Right lobe of liver (tissue), 6 donors: ENCODE results near the gene CELF2. TPM values are rescaled to one million over a fixed set of nuclear protein-coding genes. Genes with fewer than 3 reads are reported as not detected.

Experiments used
- ATAC-seq, 4 donors: fragments of 200-7000 bp; cut with Tn5 transposase; one replicate each; pipeline ENCODE4 v1.9.1; 2020; ENCODE audit warnings: mild to moderate bottlenecking in 4 of 4, moderate library complexity in 4 of 4
- DNase-seq, 3 donors: peaks; one replicate each; pipeline ENCODE4 v3.0.0-alpha.2; 2020
- H3K27ac ChIP-seq, 3 donors: fragments of 200-600 bp; one replicate each; pipeline ENCODE4 v1.8.0; 2022
- H3K27me3 ChIP-seq, 2 donors: fragments of 200-600 bp; one replicate each; pipeline ENCODE4 v1.8.0; 2022
- H3K36me3 ChIP-seq, 4 donors: fragments of 200-600 bp; sonication (generic) in 1 of 4; one replicate each; pipeline versions ENCODE4 v1.5.1 to v1.8.0; 2017 to 2022; ENCODE audit warnings: control low read depth in 1 of 4
- H3K4me1 ChIP-seq, 4 donors: fragments of 200-600 bp; sonication (generic) in 1 of 4; one replicate each; pipeline versions ENCODE4 v1.5.1 to v1.8.0; 2017 to 2022; ENCODE audit warnings: control low read depth in 1 of 4
- H3K4me3 ChIP-seq, 3 donors: fragments of 200-600 bp; one replicate each; pipeline ENCODE4 v1.8.0; 2022
- H3K9me3 ChIP-seq, 4 donors: fragments of 200-600 bp; sonication (generic) in 1 of 4; one replicate each; pipeline versions ENCODE4 v1.5.1 to v1.8.0; 2017 to 2022; ENCODE audit warnings: control low read depth in 1 of 4
- POLR2A ChIP-seq: fragments of 450-650 bp; IDR thresholded peaks from one replicate; pipeline ENCODE4 v1.6.1; 2017; ENCODE audit warnings: antibody characterized with exemption, mild to moderate bottlenecking
- WGBS: methylation state at CpG from one replicate; pipeline ENCODE4 v1.1.6; 2018; ENCODE audit warnings: low coverage, low lambda C conversion rate; ENCODE audit not compliant: insufficient coverage; ENCODE audit errors: missing lambda C conversion rate; 5-methylcytosine and 5-hydroxymethylcytosine counted together
- intact Hi-C, 2 donors: fragments of 100-400 bp; cut with DNase I; formaldehyde crosslinking; loops; one replicate each; pipeline versions ENCODE4 v1.11.2 to v1.14.1; 2022
- total RNA-seq, 6 experiments: library from RNA; depleted of rRNA in 2 of 6; stranded (reverse); fragments of >200 nt in 2 of 6; fragmentation: NEBNext Ultra II Directional in 3 of 6; extraction: Animal tissue kit (Norgen Biotek cat#: 25700) in 3 of 6; gene quantifications; one replicate each; pipeline versions ENCODE4 v1.1.0 to v1.2.4, GENCODE V29; 2016 to 2023
- TF ChIP-seq, protein P1 (sequence below), 4 donors: fragments of 200-600 bp in 3 of 4; fragments of 450-650 bp in 1 of 4; IDR thresholded peaks; one replicate each; pipeline versions ENCODE4 v1.5.1 to v1.8.0; 2016 to 2022; ENCODE audit warnings: antibody characterized with exemption in 4 of 4, mild to moderate bottlenecking in 2 of 4
- donor health status: DM: no; HTN: yes; CAD: no.
- donor health status: DM: no; HTN: no; CAD: no.
- donor health status: DM: no; HTN: no; CAD: no.
- donor health status: DM: no; HTN: yes; CAD: no.
- donor health status: DM: no; HTN: yes; CAD: no.

The CELF2 gene
- total RNA-seq, 6 experiments from 2014 or later: 2.4 to 6.2 (median 3.7) TPM

DNA sequence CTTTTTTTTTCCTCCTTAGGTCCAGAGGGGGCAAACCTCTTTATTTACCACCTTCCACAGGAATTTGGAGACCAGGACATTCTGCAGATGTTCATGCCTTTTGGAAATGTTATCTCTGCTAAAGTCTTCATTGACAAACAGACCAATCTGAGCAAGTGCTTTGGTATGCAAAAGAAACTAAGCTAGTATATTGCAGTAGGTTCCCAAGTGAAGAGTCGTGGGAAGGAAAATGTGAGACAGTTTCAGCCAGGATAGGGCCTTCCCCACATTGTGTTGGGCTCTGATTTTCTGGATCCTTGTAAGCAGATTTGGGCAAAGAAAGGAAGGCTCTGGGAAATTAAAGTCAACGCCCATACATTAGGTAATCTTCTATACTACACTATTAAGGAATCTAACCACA, 308.1 kb downstream of the CELF2 start:
- H3K27ac ChIP-seq: no peak overlapping the region
- 35% methylated on average over 2 of the region's 2 CpGs for WGBS
- no peaks in the 10 kb centered on the region for H3K9me3 ChIP-seq
- TF ChIP-seq POLR2A: no peak
- TF ChIP-seq, protein P1, sequence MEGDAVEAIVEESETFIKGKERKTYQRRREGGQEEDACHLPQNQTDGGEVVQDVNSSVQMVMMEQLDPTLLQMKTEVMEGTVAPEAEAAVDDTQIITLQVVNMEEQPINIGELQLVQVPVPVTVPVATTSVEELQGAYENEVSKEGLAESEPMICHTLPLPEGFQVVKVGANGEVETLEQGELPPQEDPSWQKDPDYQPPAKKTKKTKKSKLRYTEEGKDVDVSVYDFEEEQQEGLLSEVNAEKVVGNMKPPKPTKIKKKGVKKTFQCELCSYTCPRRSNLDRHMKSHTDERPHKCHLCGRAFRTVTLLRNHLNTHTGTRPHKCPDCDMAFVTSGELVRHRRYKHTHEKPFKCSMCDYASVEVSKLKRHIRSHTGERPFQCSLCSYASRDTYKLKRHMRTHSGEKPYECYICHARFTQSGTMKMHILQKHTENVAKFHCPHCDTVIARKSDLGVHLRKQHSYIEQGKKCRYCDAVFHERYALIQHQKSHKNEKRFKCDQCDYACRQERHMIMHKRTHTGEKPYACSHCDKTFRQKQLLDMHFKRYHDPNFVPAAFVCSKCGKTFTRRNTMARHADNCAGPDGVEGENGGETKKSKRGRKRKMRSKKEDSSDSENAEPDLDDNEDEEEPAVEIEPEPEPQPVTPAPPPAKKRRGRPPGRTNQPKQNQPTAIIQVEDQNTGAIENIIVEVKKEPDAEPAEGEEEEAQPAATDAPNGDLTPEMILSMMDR (IDR thresholded peaks at IDR 0.05): no peak
- DNase-seq: no peak
- no peaks in the 10 kb centered on the region for H3K4me1 ChIP-seq
- no peak overlapping the region for H3K4me3 ChIP-seq
- no peaks in the 10 kb centered on the region for H3K27me3 ChIP-seq
- no peak for ATAC-seq
- H3K36me3 ChIP-seq: no peaks in the 10 kb centered on the region
- intact Hi-C loops: no loop called here

DNA sequence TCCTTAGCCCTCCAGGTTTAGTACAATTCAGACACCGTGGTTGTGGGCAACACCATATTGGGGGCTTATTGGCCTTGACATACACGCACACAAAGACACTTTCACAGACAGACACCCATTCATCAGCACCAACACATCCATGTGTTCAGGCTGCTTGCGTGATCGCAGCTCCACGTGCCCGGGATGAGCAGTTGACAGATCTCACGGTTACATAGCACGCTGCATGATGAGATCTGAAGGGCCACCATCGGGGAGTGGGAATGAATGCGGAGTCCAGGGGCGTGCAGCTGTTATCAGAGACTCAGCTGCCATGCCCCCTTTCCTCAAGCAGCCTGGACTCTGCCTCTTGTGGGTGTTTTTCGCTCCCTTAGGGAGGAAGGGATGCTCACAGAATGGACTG, 308.6 kb downstream of the CELF2 start:
- DNase-seq (no peak), ATAC-seq (no peak)
- intact Hi-C loops: no loop called here
- no peaks in the 10 kb centered on the region for H3K36me3 ChIP-seq
- no peak for TF ChIP-seq POLR2A
- TF ChIP-seq, protein P1 (IDR thresholded peaks at IDR 0.05): no peak
- no peaks in the 10 kb centered on the region for H3K9me3 ChIP-seq
- 67% methylated on average over 7 of the region's 12 CpGs for WGBS
- H3K27ac ChIP-seq: no peak overlapping the region
- H3K27me3 ChIP-seq: no peaks in the 10 kb centered on the region
- no peak overlapping the region for H3K4me3 ChIP-seq
- H3K4me1 ChIP-seq: no peaks in the 10 kb centered on the region

DNA sequence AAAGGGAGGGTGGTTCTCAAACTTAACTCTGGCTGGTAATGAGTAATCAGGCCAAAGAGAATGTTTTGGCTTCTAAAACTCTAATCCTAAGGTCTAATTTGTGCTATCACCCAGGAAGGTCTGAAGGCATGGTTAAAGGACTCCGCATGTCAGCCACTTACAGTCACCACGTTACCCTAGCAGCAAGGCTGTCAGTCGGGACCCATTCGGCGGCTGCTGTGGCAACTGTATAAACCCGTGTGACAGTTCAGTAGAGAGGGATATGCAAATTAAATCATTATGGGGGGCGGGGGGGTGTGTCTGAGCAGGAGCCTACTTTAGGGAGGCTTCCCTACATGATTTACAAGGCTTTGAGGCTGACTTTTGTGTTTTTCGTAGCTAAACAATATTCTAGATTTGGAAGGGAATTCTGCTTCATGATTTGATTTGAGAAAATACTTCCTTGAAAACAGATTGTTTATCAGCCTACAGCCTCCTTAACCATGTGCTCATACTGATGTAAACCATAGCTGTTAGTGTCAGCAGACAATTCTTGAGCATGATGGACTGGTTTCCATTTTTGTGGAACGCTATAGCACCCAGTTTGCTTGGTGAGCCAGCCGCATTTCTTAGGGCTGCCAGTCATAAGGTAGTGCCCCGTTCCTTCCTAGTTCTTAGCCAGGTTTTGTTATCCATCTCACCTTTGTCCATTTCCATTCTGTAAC, 309.4 kb downstream of the CELF2 start:
- Histone ChIP-seq H3K9me3 (no peaks in the 10 kb centered on the region), H3K27me3 (no peaks in the 10 kb centered on the region), H3K36me3 (no peaks in the 10 kb centered on the region), H3K4me1 (no peaks in the 10 kb centered on the region), H3K27ac (no peak overlapping the region), H3K4me3 (no peak overlapping the region)
- intact Hi-C loops: no loop called here
- ATAC-seq (no peak), DNase-seq (no peak)
- 67% methylated on average over 11 of the region's 11 CpGs for WGBS
- TF ChIP-seq POLR2A: no peak
- TF ChIP-seq, protein P1 (IDR thresholded peaks at IDR 0.05): no peak

DNA sequence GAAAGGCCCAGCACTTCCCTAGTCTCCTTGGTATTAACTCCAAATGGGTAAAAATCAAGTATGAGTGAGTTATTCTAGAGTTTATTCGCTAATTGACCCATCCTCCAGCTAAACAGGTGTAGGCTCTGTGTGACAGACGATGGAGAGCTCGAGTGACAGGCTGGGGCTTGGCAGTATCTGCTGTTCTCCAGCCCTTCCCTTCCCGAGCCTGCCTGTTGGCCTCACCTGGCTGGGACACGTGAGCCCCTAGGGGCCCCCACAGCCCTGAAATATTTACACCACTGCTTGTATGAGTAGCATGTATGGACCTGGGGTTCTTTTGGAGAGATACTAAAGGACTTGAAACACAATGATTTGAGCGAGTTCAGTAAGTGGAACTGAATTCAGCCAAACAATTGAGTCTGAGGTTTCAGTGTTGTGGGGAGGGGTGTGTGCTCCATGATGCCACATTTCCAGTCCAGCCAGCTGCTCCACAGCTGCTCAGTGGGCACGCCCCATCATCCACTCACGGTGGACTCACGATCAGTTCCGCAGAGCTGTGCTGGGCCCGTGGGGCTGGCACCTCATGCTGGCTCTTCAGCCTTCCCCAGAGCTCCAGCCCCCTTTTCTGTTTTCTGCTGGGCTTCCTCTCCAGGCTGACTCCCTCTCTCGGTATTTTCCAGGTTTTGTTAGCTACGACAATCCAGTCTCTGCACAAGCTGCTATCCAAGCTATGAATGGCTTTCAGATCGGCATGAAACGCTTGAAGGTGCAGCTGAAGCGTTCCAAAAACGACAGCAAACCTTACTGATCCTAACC, 310.8 kb downstream of the CELF2 start:
- H3K27ac ChIP-seq: no peak overlapping the region
- ATAC-seq: peak in 1 of 4 donors; percentile 10

More for the DNA sequence above, 310.8 kb downstream of the CELF2 start:
- H3K27me3 ChIP-seq: no peaks in the 10 kb centered on the region
- H3K36me3 ChIP-seq: no peaks in the 10 kb centered on the region
- no peak overlapping the region for H3K4me3 ChIP-seq
- no peaks in the 10 kb centered on the region for H3K4me1 ChIP-seq
- intact Hi-C loops: no loop called here
- 63% methylated on average over 7 of the region's 17 CpGs for WGBS
- no peak for TF ChIP-seq POLR2A
- TF ChIP-seq, protein P1 (IDR thresholded peaks at IDR 0.05): no peak
- no peaks in the 10 kb centered on the region for H3K9me3 ChIP-seq
- DNase-seq: no peak
